HG02852 (cell line): ENCODE measurements around the gene TGM3.

Source experiments
- ATAC-seq: cut with Tn5 transposase; IDR thresholded peaks from one replicate; pipeline ENCODE4 v1.9.1; 2021; ENCODE audit warnings: mild to moderate bottlenecking, moderate library complexity; ENCODE audit not compliant: unreplicated experiment

TGM3 gene

DNA sequence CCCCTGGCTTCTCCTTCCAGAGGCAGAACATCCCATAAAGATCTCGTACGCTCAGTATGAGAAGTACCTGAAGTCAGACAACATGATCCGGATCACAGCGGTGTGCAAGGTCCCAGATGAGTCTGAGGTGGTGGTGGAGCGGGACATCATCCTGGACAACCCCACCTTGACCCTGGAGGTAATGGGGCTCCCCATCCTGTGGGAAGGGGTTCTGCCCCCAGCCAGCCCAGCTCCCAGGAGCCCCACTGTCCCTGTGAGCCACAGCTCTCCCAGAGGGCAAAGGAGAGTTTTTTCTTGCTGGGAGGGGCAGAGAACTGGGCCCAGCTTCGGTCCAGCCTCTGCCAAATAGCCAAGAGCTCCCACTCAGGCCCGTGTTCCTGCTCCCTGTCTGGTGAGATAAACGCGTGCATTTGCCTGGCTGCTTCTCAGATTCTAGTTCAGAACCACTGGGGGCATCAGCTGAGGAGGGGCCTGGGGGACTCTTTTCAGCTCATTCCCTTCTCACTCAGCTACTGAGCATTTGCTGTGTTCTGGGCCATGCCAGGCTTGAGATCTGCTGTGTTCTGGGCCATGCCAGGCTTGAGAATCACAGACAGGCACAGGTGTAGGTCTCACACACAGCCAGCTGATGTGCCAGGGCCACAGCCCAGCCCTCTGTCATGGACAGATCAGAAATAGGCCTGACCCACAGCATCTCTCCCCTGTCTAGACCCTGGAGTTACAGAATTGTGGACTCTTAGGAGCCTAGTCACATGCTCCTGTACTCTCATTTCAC lies 39.5 kb downstream of the TGM3 start:
- no peak for ATAC-seq

DNA sequence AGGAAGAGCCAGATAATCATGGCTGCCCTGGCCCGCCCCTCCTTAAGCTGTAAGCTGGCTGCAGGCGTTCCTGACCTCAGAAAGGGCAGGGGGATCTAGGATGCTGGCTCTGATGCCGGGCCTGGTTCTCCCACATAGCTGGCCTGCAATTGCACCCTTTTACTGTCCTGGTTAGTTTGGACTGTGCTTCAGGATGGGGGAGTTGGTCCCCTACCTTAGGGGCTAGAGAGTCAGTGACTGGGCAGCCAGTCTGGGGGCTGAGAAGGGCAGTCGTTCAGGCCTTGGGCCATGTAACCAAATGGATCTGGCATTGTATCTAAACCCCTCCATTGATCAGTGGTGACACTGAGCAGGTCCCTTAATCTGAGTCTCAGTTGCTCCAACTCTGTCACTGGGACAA lies 40.7 kb downstream of the TGM3 start:
- no peak for ATAC-seq

DNA sequence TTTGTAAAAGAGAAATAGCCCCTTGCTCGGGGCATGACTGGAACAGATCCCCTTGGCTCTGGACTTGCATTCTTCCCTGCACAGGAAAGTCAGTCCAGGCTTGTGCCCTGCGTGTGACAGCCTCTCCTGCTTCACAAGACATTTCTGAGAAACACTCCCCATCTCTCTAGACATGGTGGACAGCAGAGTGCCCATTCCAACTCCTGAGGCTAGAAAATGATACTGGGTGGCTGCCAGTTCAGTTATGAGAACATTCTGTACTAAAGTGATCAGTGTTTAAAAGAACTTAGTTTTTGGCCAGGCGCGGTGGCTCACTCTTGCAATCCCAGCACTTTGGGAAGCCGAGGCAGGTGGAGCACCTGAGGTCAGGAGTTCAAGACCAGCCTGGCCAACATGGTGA lies 41.3 kb downstream of the TGM3 start:
- no peak for ATAC-seq

GRCh38 chr20:2338411-2339066 lies 42.7 kb downstream of the TGM3 start:
- no peak for ATAC-seq

DNA sequence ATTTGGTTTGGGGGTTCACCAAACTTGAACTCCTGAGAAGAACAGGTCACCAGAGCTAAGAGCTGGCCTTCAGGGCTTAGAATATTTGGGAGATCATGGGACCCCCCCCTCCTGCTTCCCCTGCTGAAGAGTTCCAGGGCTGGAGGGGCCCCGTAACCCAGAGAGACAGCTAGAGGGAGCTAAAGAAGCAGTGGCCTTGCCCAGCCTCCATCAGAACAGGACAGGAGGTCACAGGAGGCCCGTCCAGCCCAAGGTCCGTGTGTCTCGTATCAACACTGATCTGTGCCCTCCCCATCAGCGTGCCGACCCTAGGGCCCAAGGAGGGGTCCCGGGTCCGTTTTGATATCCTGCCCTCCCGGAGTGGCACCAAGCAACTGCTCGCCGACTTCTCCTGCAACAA lies 44.3 kb downstream of the TGM3 start:
- no peak for ATAC-seq

GRCh38 chr20:2340823-2341222 lies 45.0 kb downstream of the TGM3 start:
- ATAC-seq = no peak

DNA sequence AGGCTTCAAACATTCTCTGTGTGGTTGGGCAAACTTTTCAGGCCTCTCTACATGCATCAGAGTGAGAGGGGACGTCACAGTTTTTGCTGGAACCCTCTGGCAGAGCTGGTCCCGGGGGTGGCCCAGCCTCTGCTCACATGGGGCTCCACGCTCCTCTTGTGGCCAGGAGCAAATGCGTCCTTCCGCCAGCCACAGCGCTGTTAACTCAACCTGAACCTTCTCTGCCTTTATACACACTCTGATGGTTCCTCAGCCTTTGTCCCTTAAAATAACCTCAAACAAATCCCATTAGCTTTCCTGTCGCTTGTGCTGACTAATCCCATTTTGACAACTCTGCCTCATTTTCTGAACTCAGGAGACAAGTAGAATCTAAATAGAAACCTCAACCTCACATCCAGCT lies 45.5 kb downstream of the TGM3 start:
- no peak for ATAC-seq

DNA sequence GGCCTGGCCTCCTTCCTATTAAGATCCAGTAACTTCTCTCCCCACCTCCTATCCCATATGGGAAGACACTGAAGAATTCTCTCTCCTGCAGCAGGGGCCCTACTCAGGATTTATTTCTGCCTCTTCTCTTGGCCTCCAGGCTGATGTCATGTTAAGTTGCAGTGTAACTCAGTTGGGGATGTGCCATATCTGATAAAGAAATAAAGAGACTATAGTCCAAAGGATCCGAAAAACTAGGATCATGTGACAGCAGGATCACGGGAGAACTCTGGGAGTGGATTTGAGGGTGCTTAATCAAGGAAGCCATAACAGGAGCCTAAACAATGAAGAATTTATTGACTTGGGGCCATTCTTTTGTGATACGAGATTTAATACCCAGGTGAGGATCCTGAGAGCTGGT lies 46.4 kb downstream of the TGM3 start:
- no peak for ATAC-seq

DNA sequence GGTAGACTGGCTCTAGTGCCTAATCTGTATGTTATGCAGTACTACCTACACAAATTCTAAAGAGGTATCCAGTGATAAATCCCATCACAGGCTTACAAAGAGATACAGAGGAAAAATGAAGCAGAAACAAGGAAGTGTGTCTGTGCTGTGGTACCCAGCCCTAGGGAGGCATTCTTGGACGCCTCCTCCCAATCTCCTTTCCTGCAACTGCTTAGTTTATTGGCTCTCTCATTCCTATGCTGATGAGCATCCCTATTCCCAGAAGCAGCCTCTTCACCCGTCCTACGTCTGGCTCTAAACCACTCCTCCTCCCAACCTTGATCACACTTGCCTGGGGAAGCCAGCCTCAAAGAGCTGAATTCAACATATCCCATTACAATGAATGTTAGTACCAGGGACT lies 50.4 kb downstream of the TGM3 start:
- ATAC-seq = no peak

DNA sequence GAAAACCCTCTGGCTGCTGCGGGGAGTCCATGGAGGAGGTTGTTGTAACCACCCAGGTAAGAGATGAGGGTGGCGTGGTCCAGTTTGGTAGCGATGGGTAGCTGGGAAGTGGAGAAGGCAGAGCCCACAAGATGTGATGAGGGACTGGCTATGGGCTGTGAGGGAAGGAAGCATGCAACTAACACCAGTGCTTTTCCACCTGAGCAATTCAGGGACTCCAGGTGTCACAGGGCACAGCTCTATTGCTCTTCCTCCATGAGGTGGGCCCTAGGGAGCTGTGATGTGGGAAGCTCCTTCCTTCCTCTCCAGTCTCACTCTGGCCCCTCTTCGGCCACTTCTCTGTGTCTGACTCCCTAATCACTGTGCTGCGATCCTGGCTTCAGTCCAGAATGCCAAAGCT lies 52.5 kb downstream of the TGM3 start:
- ATAC-seq = no peak

DNA sequence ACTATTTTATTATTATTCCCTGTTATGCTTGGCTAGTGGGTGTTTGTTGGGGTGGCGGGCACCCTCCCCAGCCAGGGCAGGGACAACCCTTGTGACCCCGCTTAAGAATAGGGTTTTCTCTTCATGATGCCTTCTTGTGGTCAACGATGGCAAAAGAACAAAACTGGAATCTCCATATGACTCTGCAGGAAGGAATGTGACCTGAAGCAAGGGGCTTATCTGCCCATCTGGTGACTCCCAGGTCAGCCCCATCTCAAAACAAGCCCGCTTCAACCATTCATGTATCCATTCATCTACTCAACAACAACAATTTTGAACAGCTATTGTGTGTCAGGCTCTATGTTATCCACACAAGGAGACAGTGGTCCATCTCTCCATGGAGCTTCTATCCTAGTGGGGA lies 54.0 kb downstream of the TGM3 start:
- no peak for ATAC-seq

DNA sequence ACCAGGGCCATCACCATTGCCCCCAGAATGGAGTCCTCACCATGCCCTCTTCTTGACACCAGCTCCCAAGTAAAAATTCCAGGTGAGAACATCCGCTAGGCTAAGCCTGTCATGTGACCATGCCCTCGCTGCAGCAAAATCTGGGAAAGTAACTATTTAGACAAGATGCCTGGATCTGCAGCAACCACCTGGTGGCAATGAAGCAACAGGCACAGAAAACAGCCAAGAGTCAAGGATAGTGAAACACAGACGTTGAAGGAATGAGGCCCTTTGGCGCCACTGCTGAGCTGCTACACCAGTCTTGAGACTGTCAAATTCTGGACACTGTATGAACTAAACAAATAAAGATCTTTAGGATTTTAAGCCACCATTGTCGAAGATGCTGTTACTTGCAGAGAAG lies 54.8 kb downstream of the TGM3 start:
- ATAC-seq = no peak

DNA sequence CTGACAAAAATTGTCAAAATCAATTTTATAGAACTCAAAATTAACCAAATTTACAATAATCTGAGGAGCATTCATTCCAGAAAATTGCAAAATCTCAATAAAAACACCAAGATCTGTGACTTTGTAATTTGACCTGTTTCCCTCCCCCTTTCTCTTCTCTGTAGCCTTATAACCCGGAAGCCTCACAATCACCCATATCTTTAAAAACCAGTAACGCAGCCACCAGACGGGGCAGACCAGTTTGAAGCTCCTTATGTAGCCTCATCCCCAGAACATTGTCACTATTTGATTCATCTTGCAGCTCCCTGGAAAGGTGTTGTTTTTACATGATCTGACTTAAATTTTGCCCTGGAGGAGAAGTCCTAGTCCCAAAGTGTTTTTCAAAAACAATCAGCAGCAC lies 57.4 kb downstream of the TGM3 start:
- no peak for ATAC-seq

- no peak for ATAC-seq
Measured at GRCh38 chr20:2357114-2357513, 61.3 kb downstream of the TGM3 start.

GRCh38 chr20:2358006-2358405 lies 62.2 kb downstream of the TGM3 start:
- ATAC-seq = no peak

- no peak for ATAC-seq
Measured at GRCh38 chr20:2361035-2361593, 65.3 kb downstream of the TGM3 start.

GRCh38 chr20:2363187-2363586 lies 67.4 kb downstream of the TGM3 start:
- ATAC-seq = no peak

DNA sequence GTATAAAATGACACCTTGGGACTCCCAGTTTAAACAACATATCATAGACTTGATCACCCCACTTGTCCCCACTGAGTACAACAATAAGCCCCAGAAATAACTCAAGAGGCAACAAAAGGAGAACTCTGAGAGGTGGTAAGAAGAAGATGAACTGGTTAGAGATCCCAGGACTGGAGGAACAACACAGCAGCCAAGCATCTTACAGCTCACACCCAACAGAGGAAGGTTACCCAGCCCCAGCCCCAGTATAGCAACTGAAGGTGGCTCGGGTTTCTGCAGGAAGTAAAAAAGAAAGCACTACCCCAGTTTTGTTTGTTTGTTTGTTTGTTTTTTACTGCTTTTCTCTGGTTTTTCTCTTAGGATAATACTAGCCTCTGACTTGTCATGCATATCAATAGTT lies 67.8 kb downstream of the TGM3 start:
- no peak for ATAC-seq

DNA sequence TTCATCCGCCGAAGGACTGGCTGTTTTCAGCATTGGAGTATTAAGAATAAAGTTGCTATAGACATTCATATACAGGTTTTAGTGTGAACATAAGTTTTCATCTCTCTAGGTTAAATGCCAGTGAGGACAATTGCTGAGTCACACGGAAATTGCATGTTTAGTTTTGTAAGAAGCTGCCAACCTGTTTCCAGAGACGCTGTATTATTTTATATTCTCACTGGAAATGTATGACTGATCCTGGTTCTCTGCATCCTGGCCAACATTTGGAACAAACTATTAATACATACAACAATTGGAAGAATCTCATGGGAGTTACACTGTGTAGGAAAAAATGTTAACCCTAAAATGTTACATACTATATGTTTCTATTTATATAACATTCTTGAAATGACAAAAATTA lies 68.2 kb downstream of the TGM3 start:
- ATAC-seq = no peak

- no peak for ATAC-seq
Measured at GRCh38 chr20:2365091-2365490, 69.3 kb downstream of the TGM3 start.

GRCh38 chr20:2365666-2366065 lies 69.9 kb downstream of the TGM3 start:
- no peak for ATAC-seq

DNA sequence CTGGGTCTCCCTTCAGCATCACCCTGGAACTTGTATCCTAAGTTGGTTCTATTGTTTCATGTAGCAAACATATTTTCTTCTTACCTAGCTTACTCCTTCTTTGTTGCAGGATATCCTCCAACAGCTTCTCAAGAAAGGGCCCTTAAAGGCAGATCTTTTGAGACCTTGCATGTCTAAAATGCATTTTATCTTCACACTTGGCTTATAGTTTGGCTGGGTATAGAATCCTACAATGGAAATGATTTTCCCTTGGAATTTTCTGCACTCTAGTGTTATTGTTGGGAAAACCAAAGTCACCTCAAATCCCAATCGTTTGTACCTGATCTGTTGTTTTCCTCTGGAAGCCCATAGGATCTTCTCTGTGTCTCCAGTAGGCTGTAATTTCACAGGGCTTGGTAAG lies 72.8 kb downstream of the TGM3 start:
- no peak for ATAC-seq
